GM12865 (cell line): ENCODE results near the gene RAB22A.
A peak's percentile ranks its signal among the peaks of the same experiment; 100 is the strongest.

ENCODE experiments used
- DNase-seq: peaks from one replicate; pipeline ENCODE4 v3.0.0; 2010; ENCODE audit warnings: low read depth
- H3K4me3 ChIP-seq: 2 replicates; pipeline ENCODE4 v1.5.1; 2011; ENCODE audit warnings: mild to moderate bottlenecking, low read depth, low read length, control low read depth
- TF ChIP-seq, protein P1 (sequence below): IDR thresholded peaks from 2 replicates; pipeline ENCODE4 v1.5.1; 2011; ENCODE audit warnings: low read length, control low read depth, low read depth, inconsistent platforms; ENCODE audit not compliant: insufficient read depth; ENCODE audit errors: missing control alignments

RAB22A gene

GRCh38 chr20:58300321-58300720 lies 9.2 kb upstream of the RAB22A start:
- DNase-seq: no peak
- TF ChIP-seq, protein P1, sequence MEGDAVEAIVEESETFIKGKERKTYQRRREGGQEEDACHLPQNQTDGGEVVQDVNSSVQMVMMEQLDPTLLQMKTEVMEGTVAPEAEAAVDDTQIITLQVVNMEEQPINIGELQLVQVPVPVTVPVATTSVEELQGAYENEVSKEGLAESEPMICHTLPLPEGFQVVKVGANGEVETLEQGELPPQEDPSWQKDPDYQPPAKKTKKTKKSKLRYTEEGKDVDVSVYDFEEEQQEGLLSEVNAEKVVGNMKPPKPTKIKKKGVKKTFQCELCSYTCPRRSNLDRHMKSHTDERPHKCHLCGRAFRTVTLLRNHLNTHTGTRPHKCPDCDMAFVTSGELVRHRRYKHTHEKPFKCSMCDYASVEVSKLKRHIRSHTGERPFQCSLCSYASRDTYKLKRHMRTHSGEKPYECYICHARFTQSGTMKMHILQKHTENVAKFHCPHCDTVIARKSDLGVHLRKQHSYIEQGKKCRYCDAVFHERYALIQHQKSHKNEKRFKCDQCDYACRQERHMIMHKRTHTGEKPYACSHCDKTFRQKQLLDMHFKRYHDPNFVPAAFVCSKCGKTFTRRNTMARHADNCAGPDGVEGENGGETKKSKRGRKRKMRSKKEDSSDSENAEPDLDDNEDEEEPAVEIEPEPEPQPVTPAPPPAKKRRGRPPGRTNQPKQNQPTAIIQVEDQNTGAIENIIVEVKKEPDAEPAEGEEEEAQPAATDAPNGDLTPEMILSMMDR: no peak
- H3K4me3 ChIP-seq: no peak overlapping the region

- no peak overlapping the region for H3K4me3 ChIP-seq
- TF ChIP-seq, protein P1: no peak
- DNase-seq: no peak
These were observed 6.0 kb upstream of the RAB22A start for GRCh38 chr20:58303547-58303946.

- TF ChIP-seq, protein P1: no peak
- no peak for DNase-seq
- H3K4me3 ChIP-seq: no peak overlapping the region
These were observed 4.5 kb upstream of the RAB22A start for GRCh38 chr20:58305061-58305460.

GRCh38 chr20:58306421-58307261 lies 2.9 kb upstream of the RAB22A start:
- DNase-seq: peak; percentile 80
- no peak overlapping the region for H3K4me3 ChIP-seq
- TF ChIP-seq, protein P1: no peak

- DNase-seq: no peak
- TF ChIP-seq, protein P1: no peak
- no peak overlapping the region; the same call in 1 of the 2 replicates for H3K4me3 ChIP-seq
These were observed 2.2 kb upstream of the RAB22A start for GRCh38 chr20:58307270-58307669.

DNA sequence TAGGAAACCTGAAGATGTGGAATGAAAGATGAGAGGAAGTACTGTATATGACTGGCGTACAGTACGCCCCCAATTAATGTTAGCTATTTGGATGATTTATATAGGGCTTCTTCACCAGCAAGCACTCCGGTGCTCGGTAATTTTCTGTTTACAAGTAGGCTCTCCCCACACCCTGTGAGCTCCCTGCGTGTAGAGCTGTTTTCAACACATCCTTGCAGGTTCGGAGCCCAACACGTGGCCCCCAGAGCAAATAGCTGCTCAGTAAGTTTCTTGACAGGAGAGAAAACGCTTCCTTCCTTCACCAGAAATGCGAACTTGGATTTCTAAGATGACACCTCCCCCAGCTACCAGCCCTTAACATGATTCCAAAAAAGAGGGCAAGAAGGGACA lies 1.2 kb upstream of the RAB22A start:
- no peak for DNase-seq
- H3K4me3 ChIP-seq: peak overlapping the region; percentile 97
- TF ChIP-seq, protein P1: no peak
